ENCODE measurements around the gene DSTN. TPM values are rescaled to one million over a fixed set of nuclear protein-coding genes. Genes with fewer than 3 reads are reported as not detected.

The DSTN gene
- total RNA-seq, 1 experiment from 2014 or later: 239 TPM

DNA sequence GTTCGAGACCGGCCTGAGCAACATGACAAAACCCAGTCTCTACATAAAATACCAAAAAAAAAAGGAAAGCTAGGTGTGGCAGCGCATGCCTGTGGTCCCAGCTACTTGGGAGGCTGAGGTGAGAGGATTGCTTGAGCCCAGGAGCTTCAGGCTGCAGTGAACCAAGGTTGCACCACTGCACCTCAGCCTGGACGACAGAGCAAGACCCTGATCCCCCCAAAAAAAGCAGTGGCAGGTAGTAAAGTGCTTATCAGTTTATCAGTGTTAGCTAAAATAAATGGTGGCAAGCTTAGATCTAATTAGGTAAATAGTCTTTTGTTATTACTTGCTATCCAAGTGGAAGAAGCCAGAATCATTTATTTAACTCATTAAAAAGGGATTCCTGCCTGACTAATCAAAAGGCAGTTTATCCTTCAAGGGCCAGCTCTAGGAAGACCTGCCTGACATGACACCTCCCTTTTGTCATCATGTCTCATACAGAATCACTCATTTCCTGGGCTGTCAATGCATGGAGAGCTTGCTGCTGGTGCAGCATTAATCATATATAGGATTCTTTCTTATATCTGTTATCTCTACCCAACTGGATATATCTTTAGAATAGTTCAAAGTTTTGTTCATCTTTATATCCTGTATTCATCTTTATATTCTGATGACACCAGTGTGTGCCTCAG is 9.6 kb downstream of the DSTN start:
- peak; percentile 75 for DNase-seq (ENCODE audit: low read depth)

DNA sequence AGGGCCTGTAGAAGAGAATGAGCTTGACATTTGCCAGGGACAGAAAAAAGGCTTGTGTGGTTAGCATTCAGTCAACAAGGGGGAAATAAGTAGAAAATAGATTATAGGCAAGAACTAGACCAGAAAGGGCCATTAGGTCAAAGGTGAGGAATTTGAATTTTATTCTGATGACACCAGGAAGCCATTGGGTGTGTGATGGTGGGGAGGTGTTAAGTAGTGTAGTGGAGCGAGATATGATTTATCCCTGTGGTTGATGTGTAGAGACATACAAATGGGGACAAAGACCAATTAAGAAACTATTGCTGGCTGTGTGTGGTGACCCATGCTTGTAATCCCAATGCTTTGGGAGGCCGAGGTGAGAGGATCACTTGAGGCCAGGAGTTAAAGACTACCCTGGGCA is 11.0 kb downstream of the DSTN start:
- DNase-seq (ENCODE audit: low read depth): no peak

DNA sequence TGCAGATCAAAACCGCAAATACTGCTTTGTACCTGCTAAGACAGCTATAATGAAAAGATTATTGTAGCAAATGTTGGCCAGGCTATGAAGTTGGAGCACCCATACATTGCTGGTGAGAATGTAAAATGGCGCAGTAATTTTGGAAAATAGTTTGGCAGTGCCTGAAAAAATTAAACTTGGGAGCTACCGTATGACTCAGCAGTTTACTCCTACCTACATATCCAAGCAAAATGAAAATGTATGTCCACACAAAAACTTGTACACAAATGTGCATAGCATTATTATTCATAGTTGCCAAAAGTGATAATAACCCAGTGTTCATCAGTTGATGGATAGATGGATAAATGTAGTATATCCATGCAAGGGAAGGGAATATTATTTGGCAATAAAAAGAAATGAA is 13.3 kb downstream of the DSTN start:
- no peak for DNase-seq (ENCODE audit: low read depth)

DNA sequence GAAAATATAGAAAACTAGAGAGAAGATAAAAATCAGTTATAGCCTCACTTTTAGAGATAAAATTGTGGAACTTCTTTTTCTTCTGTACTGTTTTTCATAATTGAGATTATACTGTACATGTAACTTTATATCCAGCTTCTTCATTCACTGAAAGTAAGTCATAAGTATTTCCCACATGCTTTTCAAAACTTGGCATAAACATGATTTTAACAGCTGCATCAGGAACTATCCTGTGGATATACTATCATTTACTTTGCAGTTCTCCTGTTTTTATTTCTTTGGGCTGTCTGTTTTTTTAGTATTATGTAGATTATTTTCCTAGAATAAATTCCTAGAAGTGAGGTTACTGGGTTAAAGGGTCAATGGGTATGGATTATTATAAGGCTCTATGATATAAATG is 14.8 kb downstream of the DSTN start:
- no peak for DNase-seq (ENCODE audit: low read depth)

DNA sequence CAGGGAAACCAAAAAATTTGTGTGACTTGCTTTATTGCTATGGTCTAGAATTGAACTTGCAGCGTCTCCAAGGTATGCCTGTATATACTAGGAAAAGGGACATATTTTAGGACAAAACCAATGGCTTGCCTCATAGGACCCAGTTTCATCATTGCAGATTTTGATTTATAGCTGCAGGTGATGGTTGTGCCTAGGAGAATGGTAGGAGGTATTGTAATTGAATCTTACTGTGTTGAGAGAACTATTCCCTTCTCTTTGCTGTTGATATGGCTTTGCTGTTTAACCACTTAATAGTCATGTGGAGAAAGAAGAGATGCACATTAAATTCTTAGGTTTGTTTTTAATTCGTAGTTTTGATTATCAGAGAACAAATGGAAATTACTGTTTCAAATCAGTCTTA is 16.4 kb downstream of the DSTN start:
- no peak for DNase-seq (ENCODE audit: low read depth)

DNA sequence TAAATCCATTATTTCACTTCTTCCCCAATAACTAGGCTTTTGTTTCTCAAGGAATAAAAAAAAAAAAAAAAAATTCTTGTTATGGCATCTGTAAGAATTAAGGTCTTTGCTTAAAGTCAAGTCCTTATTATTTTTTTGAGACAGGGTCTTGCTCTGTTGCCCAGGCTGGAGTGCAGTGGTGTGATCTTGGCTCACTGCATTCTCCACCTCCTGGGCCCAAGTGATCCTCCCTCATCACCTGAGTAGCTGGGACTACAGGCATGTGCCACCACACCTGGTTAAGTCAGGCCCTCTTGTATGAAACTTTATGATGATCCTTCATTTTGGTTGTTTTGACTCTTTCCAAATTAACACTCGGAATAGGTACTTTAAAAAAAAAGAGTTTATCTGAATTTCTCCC is 17.3 kb downstream of the DSTN start:
- DNase-seq (ENCODE audit: low read depth): no peak

DNA sequence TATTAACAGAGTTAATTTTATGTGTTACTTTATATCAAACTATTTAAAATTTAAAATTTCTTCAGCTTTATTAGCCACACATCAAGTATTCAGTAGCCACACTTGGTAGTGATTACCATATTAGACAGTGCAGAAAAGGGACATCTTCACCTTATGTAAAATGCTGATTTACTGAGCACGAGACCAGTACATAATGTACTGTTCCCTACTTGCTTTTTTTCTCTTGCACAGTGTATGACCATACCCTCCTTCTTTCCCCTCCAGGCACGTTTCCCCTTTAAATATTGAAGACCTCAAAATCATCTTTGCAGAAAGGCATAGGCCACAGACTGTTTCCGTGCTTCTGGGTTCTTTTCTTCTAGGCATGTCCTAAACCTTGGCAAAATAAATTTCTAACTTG is 17.9 kb downstream of the DSTN start:
- DNase-seq (ENCODE audit: low read depth): no peak

DNA sequence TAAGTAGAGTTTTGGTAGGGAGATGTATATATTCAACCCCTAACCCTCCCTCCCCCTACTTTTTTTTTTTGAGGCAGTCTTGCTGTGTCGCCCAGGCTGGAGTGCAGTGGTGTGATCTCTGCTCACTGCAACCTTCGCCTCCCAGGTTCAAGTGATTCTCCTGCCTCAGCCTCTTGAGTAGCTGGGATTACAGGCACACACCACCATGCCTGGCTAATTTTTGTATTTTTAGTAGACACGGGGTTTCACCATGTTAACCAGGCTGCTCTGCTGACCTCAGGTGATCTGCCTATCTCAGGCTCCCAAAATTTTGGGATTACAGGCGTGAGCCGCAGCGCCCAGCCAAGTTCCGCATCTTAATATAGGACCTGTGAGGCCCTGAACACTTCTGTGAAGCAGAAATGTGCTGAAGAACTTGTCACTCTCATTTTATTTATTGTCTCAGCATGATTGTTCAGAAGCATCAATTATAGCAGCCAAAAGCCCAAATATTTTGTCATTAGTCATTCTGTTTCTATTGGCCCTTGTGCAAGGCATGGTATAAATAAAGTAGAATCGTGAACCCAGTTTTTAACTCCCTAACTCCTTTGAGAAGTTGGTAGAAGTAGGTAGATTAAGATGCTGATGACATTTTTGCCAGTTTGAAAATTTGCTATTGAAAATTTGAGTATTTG is 19.4 kb downstream of the DSTN start:
- no peak for DNase-seq (ENCODE audit: low read depth)

DNA sequence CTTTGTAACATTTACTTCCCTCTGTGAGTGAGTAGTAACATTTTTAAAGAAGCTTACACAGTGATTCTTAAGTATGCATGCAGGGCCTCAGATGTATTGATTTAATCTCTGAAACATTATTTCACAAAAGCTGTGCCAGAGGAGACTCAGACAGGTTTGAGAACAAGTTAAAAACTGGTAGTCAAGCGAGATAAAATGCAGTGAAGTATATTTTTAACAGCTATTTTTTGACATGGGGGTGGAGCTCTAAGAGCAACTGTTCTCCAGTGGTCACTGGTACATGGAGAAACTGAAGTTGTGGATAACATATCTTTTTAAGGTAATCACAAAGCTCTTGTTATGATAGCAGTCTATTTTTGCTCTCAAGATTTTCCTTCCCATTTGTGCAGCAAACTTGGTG is 20.4 kb downstream of the DSTN start:
- no peak for DNase-seq (ENCODE audit: low read depth)

DNA sequence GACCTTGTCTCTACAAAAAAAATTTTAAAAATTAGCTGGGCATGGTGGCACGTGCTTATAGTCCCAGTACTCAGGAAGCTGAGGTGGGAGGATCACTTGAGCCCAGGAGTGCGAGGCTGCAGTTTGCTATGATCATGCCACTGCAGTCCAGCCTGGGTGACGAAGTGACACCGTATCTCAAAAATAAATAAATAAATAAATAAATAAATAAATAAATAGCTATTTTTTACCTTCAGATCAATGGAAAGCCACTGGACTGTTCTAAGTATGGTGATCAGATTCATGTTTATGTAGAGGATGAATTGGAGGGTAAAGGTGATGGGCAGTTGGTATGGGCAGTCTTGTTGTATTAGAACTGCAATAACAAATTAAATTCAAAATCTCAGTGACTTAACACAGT is 24.0 kb downstream of the DSTN start:
- DNase-seq (ENCODE audit: low read depth): no peak

DNA sequence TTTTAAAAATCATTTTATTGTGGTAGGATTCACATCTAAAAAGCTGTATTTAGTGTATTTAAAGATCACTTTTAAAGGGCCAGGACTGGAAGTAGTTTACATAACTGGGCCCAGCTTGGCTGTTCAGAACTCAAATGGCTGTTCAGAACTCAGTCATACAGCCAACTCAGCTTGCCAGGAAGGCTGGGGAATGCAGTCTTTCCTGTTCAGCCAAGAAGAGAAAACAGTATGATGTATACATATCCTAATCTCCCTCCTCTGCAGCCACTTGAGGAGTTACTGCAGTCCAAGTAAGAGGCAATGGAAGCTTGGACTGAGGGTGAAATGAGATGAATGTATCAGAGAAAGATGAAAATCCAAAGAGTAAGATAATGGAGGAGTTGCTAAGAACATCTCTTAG is 24.6 kb downstream of the DSTN start:
- DNase-seq (ENCODE audit: low read depth): no peak

DNA sequence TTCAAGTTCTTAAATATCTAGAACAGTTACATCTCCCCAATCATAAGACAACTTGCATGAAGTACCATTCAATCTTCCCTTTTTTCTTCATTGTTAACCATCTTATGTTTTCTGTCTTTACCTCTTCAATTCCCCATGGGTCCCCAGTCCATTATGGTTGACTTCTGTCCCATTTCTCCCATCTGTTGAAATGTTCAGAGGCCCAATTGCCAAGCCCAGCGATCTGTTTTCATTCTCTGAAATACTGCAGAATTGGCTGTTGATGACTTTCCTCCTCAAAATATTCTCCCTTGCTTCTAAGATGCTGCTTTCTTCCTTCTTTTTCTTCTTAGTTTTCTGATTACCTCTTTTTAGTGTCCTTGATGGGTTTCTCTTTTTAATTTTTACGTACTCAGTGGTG is 26.0 kb downstream of the DSTN start:
- DNase-seq (ENCODE audit: low read depth): no peak

DNA sequence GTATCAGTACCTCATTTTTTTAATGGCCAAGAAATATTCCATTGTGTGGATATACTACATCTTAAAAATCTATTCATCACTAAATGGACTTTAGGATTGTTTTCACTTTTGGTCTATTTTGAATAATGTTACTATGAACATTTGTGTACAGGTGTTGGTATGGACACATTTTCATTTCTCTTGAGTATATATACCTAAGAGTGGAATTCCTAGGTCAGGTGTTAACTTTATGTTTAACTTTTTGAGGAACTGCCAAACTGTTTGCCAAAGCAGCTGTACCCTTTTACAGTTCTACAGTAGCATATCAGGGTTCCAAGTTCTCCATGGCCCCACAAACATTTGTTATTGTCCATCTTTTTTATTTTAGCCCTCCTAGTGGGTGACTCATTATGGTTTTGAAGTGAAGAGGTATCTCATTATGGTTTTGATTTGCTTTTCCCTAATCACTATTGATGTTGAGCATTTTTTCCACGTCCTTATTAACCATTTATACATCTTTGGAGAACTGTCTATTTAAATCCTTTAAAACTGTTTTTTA is 28.2 kb downstream of the DSTN start:
- DNase-seq (ENCODE audit: low read depth): no peak

DNA sequence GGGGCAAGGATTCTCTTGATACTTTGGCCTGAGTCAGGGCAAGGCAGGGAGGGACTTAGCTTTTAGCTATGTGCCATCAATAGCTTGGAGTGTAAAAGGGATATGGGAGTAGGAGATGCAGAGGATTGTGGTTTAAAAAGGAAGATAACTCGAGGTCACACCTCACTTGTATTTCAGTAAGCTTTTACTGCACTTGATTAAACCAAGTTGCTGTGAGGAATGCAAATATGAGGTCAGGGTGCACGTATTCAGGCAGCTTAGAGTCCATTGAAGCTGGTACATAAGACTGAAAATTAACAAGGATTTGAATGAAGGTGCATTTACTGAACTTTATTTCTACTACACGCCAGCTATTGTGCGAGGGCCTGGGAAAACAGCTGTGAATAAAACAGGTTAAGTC is 32.1 kb downstream of the DSTN start:
- no peak for DNase-seq (ENCODE audit: low read depth)

DNA sequence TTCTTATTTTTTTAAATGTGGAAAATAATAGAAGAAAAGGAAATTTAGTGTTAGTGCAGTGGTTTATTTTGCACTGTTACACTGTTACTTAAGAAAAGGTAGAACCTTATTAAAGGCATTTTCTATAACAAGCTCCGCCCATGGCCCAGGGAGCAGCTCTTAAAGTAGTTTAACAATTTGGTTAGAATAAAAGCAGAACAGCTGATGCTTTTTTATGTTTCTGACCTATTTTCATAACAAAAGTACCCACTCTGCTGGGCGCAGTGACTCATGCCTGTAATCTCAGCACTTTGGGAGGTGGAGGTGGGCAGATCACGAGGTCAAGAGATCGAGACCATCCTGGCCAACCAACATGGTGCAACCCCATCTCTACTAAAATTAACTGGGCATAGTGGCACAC is 32.6 kb downstream of the DSTN start:
- DNase-seq (ENCODE audit: low read depth): no peak

DNA sequence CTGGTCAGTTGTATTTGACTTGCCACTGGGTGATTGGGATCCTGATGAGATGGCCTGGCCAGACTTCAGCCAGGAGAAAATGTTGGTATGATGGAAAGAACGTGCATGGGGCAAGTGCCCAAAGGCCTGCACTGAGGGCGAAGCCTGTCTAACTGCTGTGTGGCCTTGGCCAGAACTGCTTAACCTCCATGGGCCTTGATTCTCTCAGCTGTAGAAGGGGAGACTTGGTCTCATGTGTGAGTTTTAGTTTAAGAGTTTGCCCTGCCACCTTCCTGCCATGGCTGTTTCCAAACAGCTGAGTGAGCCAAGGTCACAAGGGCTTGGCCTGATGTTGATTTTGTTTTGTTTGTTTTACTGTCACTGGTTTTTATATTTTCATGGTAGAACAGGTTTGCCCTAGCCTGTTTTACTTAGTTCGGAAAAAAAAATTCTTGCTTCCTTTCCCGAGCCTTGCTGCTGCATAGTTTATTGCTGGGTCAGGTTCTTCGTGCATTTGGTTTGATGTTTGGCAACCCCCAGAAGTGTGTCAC is 35.3 kb downstream of the DSTN start:
- DNase-seq (ENCODE audit: low read depth): no peak

DNA sequence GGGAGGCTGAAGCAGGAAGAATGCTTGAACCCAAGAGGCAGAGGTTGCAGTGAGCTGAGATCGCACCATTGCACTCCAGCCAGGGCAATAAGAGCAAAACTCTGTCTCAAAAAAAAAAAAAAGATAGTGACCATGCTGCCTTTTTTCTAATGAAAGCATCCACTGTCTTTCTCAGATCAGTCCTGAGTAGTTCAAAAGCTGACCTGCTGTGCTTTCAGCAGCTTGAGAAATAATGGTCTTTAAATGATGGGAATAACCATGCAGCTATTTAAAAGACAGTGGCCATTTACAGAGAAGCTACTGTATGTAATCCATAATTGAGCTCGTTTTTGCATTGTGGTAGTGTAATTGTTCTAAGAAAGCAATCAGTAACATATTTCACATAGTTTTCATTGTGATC is 36.1 kb downstream of the DSTN start:
- no peak for DNase-seq (ENCODE audit: low read depth)

DNA sequence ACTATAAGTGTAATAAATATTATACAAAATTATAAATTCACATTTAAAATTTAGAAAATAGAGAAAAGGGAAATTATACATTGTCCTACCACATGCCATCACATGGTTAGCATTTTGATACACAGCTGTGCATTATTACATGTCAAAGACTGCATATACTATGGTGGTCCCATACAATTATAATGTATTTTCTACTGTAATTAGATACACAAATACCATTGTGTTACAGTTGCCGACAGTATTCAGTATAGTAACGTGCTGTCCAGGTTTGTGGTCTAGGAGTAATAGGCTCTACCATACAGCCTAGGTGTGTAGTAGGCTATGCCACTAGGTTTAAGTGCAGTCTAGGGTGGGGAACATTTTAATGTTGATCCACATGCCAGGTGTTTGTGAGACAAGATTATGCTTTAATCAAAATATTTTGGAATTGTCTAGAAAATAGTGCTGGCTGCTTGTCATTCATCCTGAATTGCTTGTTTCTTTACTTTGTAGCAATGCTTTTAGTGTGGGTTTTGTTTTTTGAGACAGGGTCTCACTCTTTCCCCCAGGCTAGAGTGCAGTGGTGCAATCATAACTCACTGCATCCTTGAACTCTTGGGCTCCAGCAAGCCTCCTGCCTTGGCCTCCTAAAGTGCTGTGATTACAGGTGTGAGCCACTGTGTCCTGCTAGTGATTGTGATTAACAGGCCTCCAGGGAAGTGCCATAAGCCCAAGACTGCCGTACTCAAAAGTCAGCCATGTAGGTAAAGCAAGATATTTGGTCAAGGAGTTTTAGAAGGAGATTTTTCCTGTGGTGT is 39.0 kb downstream of the DSTN start:
- DNase-seq (ENCODE audit: low read depth): no peak

DNA sequence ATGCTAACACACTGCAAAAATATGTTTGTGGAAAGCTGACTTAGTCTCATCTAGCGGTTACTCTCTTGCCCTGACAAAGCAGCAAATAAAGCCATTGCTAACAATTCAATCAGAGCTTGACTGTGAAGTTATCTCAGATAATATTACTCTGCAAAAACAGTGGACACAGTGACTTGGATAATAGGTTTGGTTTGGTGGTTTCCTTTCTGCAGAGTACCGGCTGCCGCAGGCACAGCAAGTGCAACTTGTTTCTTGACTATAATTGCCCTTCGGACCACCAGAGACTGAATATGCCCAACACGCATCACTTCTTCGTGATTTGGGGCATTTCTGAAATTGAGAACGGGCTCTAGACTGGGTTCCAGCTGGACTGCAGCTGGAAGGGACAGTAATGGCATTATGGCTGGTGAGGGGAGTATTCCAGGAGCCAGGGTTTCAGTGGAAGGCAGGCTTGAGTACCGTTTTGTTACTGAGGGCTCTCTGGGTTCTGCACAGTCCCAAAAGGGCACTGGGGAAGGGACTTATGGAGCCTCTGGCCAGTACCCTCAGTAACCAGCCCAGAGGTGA is 40.0 kb downstream of the DSTN start:
- no peak for DNase-seq (ENCODE audit: low read depth)

DNA sequence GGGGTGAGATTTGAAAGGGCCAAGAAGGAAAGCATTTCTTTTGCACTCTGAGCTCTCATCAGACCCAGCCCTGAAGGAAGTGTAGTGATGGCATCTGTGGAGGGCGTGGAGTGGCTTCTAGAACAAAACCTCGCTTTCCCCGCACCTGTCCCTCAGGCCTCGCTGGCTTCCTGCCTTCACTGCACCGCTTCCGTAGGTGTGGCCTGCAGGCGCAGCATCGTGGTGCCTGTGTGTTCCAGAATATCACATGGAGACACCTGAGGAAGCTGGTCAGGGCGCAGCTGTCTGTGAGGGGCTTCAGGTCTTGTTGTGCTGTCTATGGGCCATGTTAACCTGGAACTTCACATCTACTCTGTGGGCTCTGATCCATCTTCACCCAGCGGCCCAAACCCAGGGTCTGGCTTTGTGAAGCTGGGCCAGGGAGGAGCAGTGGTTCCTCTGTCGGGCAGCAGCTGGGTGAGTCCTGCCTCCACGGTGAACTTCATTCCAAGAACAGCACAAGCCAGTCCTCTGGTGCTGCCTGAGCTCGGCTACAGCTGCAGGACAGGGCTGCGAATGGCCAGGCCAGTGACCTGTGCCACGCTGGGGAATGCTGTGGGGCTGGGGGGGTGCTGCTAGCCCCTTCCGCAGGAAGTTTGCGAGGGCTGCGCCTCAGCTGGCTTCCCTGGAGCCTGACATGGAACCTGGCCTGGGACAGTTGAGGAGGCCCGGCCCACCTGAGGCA is 40.9 kb downstream of the DSTN start:
- no peak for DNase-seq (ENCODE audit: low read depth)

DNA sequence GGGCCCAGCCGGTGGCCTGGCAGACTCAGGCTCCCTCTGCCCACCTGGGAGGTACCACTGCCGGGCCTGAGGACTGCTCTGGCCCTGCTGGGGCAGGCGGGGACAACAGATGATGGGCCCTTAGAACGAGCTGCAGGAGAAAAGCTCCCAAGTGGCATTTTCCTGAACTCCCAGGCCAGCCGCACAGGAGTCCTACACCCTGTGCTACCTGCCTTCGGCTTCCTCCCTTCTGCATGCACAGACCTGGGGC is 41.3 kb downstream of the DSTN start:
- DNase-seq (ENCODE audit: low read depth): no peak

All from HT1080 (cell line).